Nephron (organoid): Measurements from ENCODE around the gene NTF3.

Source experiments
- H3K27ac Mint-ChIP-seq, 3 experiments: 2 replicates each; pipeline ENCODE4 v1.8.0; 2020; ENCODE audit warnings: mixed read lengths in 3 of 3, mild to moderate bottlenecking in 2 of 3, moderate library complexity in 1 of 3
- H3K27me3 Mint-ChIP-seq: 2 replicates; pipeline ENCODE4 v1.8.0; 2021; ENCODE audit warnings: low read depth, mild to moderate bottlenecking, moderate library complexity, mixed read lengths
- H3K36me3 Mint-ChIP-seq: 2 replicates; pipeline ENCODE4 v1.8.0; 2020; ENCODE audit warnings: low read depth, mixed read lengths
- H3K4me1 Mint-ChIP-seq: 2 replicates; pipeline ENCODE4 v1.8.0; 2020; ENCODE audit warnings: mixed read lengths
- H3K4me3 Mint-ChIP-seq, 3 experiments: 2 replicates each; pipeline ENCODE4 v1.8.0; 2020; ENCODE audit warnings: mild to moderate bottlenecking in 3 of 3, mixed read lengths in 3 of 3, moderate library complexity in 2 of 3
- H3K9me3 Mint-ChIP-seq: 2 replicates; pipeline ENCODE4 v1.8.0; 2020; ENCODE audit warnings: mixed read lengths
- CTCF ChIP-seq, 3 experiments: fragments of 200-600 bp; sonication (generic); IDR thresholded peaks; one replicate each; pipeline ENCODE4 v1.5.0; 2021; ENCODE audit warnings: antibody characterized with exemption in 3 of 3; ENCODE audit not compliant: unreplicated experiment in 3 of 3

NTF3 gene

GRCh38 chr12:5522432-5523335, 90.8 kb downstream of the NTF3 start:
- no peaks in the 10 kb centered on the region for H3K36me3 Mint-ChIP-seq
- peaks cover 13% of the 10 kb centered on the region for H3K27me3 Mint-ChIP-seq
- H3K4me1 Mint-ChIP-seq: peaks cover 15% of the 10 kb centered on the region

GRCh38 chr12:5523396-5524115, 91.6 kb downstream of the NTF3 start:
- Mint-ChIP-seq H3K27me3 (peaks cover 13% of the 10 kb centered on the region), H3K4me3 (no peak overlapping the region), H3K36me3 (no peaks in the 10 kb centered on the region), H3K9me3 (no peaks in the 10 kb centered on the region), H3K27ac (no peak overlapping the region), H3K4me1 (peaks cover 15% of the 10 kb centered on the region)
- TF ChIP-seq CTCF (IDR thresholded peaks at IDR 0.05; ENCODE audit: unreplicated experiment in 3 of 3): no peak

More at GRCh38 chr12:5522432-5523335, 90.8 kb downstream of the NTF3 start:
- Mint-ChIP-seq H3K4me3 (no peak overlapping the region), H3K27ac (no peak overlapping the region), H3K9me3 (no peaks in the 10 kb centered on the region)
- no peak for TF ChIP-seq CTCF (IDR thresholded peaks at IDR 0.05; ENCODE audit: unreplicated experiment in 3 of 3)

GRCh38 chr12:5524116-5524768, 92.3 kb downstream of the NTF3 start:
- Mint-ChIP-seq H3K27ac (no peak overlapping the region), H3K4me1 (peaks cover 15% of the 10 kb centered on the region), H3K27me3 (peaks cover 13% of the 10 kb centered on the region), H3K9me3 (no peaks in the 10 kb centered on the region), H3K36me3 (no peaks in the 10 kb centered on the region), H3K4me3 (no peak overlapping the region)
- TF ChIP-seq CTCF (IDR thresholded peaks at IDR 0.05; ENCODE audit: unreplicated experiment in 3 of 3): no peak

- Mint-ChIP-seq H3K27me3 (peaks cover 13% of the 10 kb centered on the region), H3K36me3 (no peaks in the 10 kb centered on the region), H3K27ac (no peak overlapping the region), H3K4me3 (no peak overlapping the region), H3K4me1 (peaks cover 11% of the 10 kb centered on the region), H3K9me3 (peaks cover 2% of the 10 kb centered on the region)
- TF ChIP-seq CTCF (IDR thresholded peaks at IDR 0.05; ENCODE audit: unreplicated experiment in 3 of 3): no peak
Observed at GRCh38 chr12:5524769-5525436, 93.0 kb downstream of the NTF3 start.

GRCh38 chr12:5525783-5526367, 94.0 kb downstream of the NTF3 start:
- no peak overlapping the region for H3K27ac Mint-ChIP-seq
- H3K36me3 Mint-ChIP-seq: no peaks in the 10 kb centered on the region
- H3K4me3 Mint-ChIP-seq: no peak overlapping the region
- peaks cover 2% of the 10 kb centered on the region for H3K9me3 Mint-ChIP-seq
- TF ChIP-seq CTCF (IDR thresholded peaks at IDR 0.05; ENCODE audit: unreplicated experiment in 3 of 3): no peak
- peaks cover 13% of the 10 kb centered on the region for H3K27me3 Mint-ChIP-seq
- H3K4me1 Mint-ChIP-seq: peaks cover 11% of the 10 kb centered on the region
